Duodenal mucosa (tissue), 2 donors: ENCODE results near the gene RANBP9.

ENCODE experiments used
- H3K27ac ChIP-seq: one replicate; pipeline ENCODE4 v1.7.0; 2013; ENCODE audit warnings: low read depth, low read length
- H3K27me3 ChIP-seq, 2 donors: one replicate each; pipeline ENCODE4 v1.7.0; 2013; ENCODE audit warnings: low read length in 2 of 2, control low read depth in 1 of 2; ENCODE audit not compliant: insufficient read depth in 2 of 2, control insufficient read depth in 1 of 2
- H3K36me3 ChIP-seq, 2 donors: one replicate each; pipeline ENCODE4 v1.7.0; 2013; ENCODE audit warnings: low read length in 2 of 2, control low read depth in 1 of 2; ENCODE audit not compliant: insufficient read depth in 2 of 2, control insufficient read depth in 1 of 2
- H3K4me1 ChIP-seq, 2 donors: one replicate each; pipeline ENCODE4 v1.7.0; 2013; ENCODE audit warnings: low read length in 2 of 2, control low read depth in 1 of 2; ENCODE audit not compliant: insufficient read depth in 2 of 2, control insufficient read depth in 1 of 2
- H3K4me3 ChIP-seq, 2 donors: one replicate each; pipeline ENCODE4 v1.7.0; 2013; ENCODE audit warnings: low read length in 2 of 2, low read depth in 1 of 2
- H3K9ac ChIP-seq, 2 donors: one replicate each; pipeline ENCODE4 v1.7.0; 2013; ENCODE audit warnings: low read length in 2 of 2, low read depth in 1 of 2
- H3K9me3 ChIP-seq, 2 donors: one replicate each; pipeline ENCODE4 v1.7.0; 2013; ENCODE audit warnings: low read length in 2 of 2, control low read depth in 1 of 2; ENCODE audit not compliant: control insufficient read depth in 1 of 2

The RANBP9 gene

DNA sequence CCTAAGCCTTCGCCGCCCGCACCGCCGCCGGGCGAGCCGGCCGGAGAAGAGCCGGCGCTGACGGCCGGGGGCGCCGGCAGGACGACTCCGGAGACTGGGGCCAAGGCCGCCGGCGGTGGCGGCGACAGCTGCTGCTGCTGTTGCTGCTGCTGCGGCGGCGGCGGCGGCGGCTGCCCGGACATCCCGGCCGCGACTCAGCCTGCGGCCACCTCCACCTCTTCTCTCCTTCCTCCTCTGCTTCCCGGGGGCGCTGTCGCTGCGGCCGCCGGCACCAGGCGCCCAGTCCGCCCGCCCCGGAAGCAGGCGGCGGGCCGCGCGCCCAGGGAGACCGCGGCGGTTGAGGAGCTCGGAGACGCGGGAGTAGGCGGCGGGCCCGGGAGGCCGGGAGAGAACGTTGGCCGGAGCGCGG lies 307 bp downstream of the RANBP9 start:
- peaks cover 17 to 28% of the 10 kb centered on the region in 2 donors for H3K4me1 ChIP-seq
- H3K9ac ChIP-seq: no peak overlapping the region
- H3K9me3 ChIP-seq: no peaks in the 10 kb centered on the region
- no peaks in the 10 kb centered on the region for H3K27me3 ChIP-seq
- H3K36me3 ChIP-seq: no peaks in the 10 kb centered on the region
- peak overlapping the region; percentile 78 for H3K27ac ChIP-seq
- peak overlapping the region in 1 of 2 donors; percentile 91 for H3K4me3 ChIP-seq

DNA sequence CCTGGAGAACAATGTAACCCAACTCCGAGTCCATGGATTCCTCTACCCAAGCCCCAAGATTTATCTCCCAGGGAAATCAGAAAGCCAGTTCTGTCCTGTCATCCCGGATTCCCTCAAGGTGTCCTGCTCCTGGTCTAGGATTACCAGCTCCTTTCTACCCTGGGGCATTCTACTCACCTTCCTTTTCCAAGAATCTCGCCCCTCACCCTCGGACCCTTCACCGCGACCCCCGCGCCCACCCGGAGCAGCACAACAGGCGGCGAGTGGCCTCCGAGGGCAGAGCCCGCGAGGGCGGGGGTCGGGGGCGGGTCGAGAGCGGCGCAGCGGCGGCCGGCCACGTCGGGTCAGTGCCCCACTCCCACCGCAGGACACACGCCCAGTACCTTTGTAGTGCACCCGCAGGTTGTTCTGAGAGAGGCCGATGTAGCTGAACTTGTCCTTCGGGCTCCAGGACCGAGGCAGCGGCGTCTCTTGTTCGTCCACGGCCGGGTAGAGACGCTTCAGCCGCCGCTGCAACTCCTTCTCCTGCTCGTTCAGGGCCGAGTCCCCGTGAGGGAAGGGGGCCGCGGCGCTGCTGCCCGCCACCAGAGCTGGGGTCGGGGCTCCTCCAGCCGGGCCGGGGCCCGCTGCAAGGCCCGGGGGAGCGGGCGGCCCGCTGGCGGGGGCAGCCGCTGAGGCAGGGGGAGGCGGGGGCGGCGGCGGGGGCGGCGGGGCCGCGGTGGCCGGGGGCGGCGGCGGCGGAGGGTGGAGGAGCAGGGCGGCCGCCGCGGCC lies 897 bp downstream of the RANBP9 start:
- no peaks in the 10 kb centered on the region for H3K27me3 ChIP-seq
- no peaks in the 10 kb centered on the region for H3K9me3 ChIP-seq
- peaks cover 17 to 28% of the 10 kb centered on the region in 2 donors for H3K4me1 ChIP-seq
- H3K27ac ChIP-seq: peak overlapping the region; percentile 82
- H3K36me3 ChIP-seq: no peaks in the 10 kb centered on the region
- H3K4me3 ChIP-seq: peak overlapping the region; percentile 78 to 91
- H3K9ac ChIP-seq: peak overlapping the region; percentile 81

DNA sequence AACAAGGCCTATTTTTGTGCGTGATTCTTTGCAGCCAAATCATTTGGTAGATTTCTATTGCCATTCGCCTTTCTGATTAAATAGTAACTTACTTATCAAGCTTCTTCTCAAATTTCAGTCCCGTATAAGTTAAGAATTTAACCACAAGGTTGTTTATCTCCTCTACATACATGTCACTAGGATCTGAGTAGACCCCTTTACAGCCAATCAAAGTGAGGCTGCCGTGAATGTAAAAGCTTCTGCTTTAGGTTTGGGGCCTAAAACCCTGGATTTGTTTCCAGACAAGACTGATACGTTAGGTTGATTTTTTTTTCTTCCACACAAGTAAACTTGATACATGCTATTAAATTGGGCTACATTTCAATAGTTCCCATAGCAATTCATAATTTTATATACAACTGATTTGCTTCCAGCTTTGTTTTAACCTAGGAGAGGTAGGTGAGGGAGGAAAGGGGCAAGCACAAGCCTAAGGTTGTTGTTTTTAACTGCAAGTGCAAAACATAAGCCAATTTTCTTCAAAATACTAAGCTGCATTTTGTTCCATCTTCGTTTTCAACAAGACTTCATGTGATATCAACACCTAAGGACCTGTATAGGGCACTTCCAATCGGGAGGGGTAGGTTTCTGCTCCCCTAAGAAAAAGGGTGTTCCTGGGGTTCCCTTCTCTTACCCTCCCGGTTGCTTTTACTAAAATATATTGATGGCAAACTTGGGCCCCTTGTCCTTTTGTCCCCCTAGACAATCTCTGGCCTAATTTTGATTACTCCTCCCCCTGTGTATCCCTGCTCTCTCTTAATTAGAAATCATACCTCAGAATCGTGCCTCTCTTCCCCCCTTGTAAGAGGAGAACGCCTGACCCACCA lies 1.7 kb downstream of the RANBP9 start:
- Histone ChIP-seq H3K27ac (peak overlapping the region; percentile 82), H3K4me1 (peaks cover 17 to 28% of the 10 kb centered on the region in 2 donors), H3K9me3 (no peaks in the 10 kb centered on the region), H3K27me3 (no peaks in the 10 kb centered on the region), H3K36me3 (no peaks in the 10 kb centered on the region), H3K9ac (peak overlapping the region; percentile 81), H3K4me3 (peak overlapping the region; percentile 78 to 91)

DNA sequence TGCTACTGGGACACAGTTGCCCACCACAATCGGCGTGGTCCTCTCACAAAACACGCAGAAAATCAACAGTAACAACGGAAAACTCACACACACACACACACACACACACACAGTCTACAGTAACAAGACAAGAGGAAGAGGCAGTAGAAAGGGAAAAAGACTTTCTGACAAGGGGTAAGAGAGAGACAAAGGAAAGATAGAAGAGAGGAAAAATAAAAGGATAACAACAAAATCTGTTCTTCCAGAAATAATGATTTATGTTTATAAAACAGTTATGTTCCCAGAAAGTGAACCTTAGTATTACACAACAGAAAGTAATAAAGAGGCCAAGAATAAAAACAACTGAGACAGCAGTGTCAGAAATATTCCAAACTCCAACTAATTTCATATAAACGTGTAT lies 2.9 kb downstream of the RANBP9 start:
- H3K36me3 ChIP-seq: no peaks in the 10 kb centered on the region
- H3K27ac ChIP-seq: peak overlapping the region; percentile 35
- peak overlapping the region; percentile 1 to 81 for H3K9ac ChIP-seq
- no peaks in the 10 kb centered on the region for H3K9me3 ChIP-seq
- no peaks in the 10 kb centered on the region for H3K27me3 ChIP-seq
- H3K4me1 ChIP-seq: peaks cover 17 to 28% of the 10 kb centered on the region in 2 donors
- peak overlapping the region; percentile 78 to 91 for H3K4me3 ChIP-seq

DNA sequence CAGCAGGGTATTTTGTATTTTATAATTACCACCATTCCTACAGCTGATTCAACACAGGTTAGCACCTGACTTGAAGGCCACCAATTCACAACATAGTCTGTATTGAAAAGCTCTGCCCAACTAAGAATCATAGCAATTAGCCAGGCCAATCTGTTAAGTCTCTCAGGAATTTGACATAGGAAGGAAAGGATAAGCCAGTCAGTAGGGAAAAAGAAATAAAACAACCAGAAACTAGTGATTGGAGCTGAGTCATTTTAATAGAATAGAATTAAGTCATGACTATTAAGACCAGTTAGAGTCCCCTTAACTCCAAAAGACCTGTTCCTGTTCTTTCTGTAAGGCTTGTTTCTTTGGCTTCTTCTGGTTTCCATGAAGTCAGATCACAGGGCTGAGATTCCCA lies 8.1 kb downstream of the RANBP9 start:
- no peaks in the 10 kb centered on the region for H3K9me3 ChIP-seq
- H3K36me3 ChIP-seq: no peaks in the 10 kb centered on the region
- H3K4me1 ChIP-seq: peaks cover 11 to 13% of the 10 kb centered on the region in 2 donors
- H3K4me3 ChIP-seq: no peak overlapping the region
- H3K27ac ChIP-seq: no peak overlapping the region
- H3K27me3 ChIP-seq: no peaks in the 10 kb centered on the region
- no peak overlapping the region for H3K9ac ChIP-seq

DNA sequence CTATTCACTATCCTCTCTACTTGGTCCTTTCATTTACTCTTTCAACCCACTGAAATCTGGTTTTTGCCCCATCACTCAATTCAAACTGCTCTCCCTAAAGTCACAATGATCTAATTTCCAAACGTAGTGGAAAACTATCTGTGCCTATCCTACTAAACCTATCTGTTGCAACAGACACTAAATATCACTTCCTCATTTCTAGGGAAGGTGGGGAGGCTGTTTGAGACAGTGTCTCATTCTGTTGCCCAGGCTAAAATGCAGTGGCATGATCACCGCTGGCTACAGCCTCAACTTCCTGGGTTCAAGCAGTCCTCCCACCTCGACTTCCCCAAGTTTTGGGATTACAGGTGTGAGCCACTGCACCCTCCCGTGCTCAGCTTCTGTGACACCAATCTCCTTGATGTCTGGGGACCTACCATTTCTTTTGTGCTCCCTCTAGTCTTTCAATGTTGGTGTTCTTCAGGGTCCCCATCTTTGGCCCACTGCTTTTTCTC lies 8.8 kb downstream of the RANBP9 start:
- Histone ChIP-seq H3K4me3 (no peak overlapping the region), H3K27ac (no peak overlapping the region), H3K4me1 (peaks cover 6% of the 10 kb centered on the region in 2 donors), H3K27me3 (no peaks in the 10 kb centered on the region), H3K9ac (no peak overlapping the region), H3K36me3 (no peaks in the 10 kb centered on the region), H3K9me3 (no peaks in the 10 kb centered on the region)

DNA sequence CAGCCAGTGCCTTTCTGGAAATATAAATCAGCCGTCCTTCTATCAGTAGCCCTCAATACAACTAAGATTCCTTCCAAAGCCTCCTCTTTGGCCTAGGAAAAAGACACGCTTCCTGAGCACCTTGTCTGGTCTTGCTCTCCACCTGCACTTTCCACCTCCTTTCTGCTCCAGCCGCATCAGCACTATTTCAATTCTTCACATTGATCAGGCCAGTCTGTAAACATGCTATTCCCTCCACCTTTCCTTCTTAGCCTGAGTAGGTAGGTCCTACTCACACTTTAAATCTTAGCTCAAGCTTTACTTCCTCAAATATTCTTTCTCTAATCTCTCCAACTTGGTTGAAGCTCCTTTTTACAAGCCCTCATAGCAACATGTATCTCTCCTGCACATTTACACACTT lies 11.4 kb downstream of the RANBP9 start:
- no peak overlapping the region for H3K4me3 ChIP-seq
- no peak overlapping the region for H3K27ac ChIP-seq
- H3K4me1 ChIP-seq: peaks cover 3 to 4% of the 10 kb centered on the region in 2 donors

DNA sequence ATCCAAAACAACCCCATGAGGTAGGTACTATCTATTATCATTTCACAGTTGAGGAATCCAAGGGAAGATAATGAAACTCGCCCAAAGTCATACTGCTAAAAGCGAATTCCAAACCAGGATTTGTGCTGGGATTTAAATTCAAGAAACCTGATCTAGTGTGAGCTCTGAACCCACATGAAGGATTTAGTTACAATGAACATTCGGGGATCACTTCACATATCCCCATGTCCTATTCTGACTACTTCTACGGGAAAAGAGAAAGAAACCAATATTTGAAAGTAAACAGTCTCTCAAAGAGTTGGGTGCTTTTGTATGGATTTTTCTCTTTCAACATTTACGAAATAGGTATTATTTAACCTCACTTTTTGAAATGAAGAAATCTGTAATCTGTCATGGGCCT lies 12.9 kb downstream of the RANBP9 start:
- Histone ChIP-seq H3K4me3 (no peak overlapping the region), H3K27me3 (no peaks in the 10 kb centered on the region), H3K4me1 (peaks cover 9% of the 10 kb centered on the region in 2 donors), H3K36me3 (peaks cover 0 to 4% of the 10 kb centered on the region in 2 donors), H3K9ac (no peak overlapping the region), H3K9me3 (no peaks in the 10 kb centered on the region), H3K27ac (no peak overlapping the region)

More for the DNA sequence above, 11.4 kb downstream of the RANBP9 start:
- H3K36me3 ChIP-seq: no peaks in the 10 kb centered on the region
- H3K9me3 ChIP-seq: no peaks in the 10 kb centered on the region
- H3K27me3 ChIP-seq: no peaks in the 10 kb centered on the region
- no peak overlapping the region for H3K9ac ChIP-seq

DNA sequence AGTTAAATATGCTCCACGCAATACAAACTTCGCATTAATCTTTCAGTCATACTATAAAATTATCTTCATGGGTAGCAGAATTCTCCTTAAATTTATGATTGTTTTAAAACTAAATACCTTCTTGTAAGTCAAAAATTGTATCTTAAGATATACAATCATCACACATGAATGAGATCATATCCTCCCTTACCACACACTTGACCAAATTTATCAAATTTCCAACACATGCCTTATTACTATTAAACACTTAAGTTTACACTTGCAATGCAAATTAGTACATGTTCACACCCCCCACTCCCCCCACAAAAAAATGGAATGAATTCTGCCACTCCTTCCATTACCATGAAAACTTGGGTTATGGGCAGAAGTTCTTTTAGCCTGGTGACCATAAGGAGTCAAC lies 13.8 kb downstream of the RANBP9 start:
- peaks cover 4 to 9% of the 10 kb centered on the region in 2 donors for H3K4me1 ChIP-seq
- H3K27me3 ChIP-seq: no peaks in the 10 kb centered on the region
- H3K9ac ChIP-seq: no peak overlapping the region
- H3K36me3 ChIP-seq: peaks cover 0 to 4% of the 10 kb centered on the region in 2 donors
- no peak overlapping the region for H3K27ac ChIP-seq
- H3K9me3 ChIP-seq: no peaks in the 10 kb centered on the region
- no peak overlapping the region for H3K4me3 ChIP-seq

DNA sequence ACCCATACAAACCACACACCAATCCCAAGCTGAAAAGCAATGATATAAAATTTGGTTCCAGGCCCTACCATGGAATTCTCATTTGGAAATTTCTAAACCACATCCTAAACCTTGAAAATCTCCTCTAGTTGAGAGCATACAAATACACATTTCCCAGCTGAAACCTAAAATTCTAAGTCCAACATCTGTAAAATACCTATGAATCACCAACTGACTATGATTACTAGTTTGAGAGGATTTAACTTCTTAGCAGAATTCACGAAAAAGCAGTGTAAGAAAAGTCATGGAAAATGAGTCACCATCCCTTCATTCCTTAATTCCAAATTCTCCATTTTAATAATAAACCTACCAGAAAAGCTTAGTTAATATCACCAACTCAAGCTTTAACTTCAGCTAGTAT lies 15.4 kb downstream of the RANBP9 start:
- no peak overlapping the region for H3K27ac ChIP-seq
- no peaks in the 10 kb centered on the region for H3K9me3 ChIP-seq
- peaks cover 4 to 5% of the 10 kb centered on the region in 2 donors for H3K36me3 ChIP-seq
- no peaks in the 10 kb centered on the region for H3K27me3 ChIP-seq
- H3K4me3 ChIP-seq: no peak overlapping the region
- peaks cover 4 to 9% of the 10 kb centered on the region in 2 donors for H3K4me1 ChIP-seq
- no peak overlapping the region for H3K9ac ChIP-seq
